ENCODE results near the gene TDG.

Gene TDG

GRCh38 chr12:103965590-103966504 is at the start of gene TDG:
TDG (plus strand) TSS chr12:103965872; CDS start chr12:103966038, 166 bp downstream.
- peak; percentile 91 for DNase-seq

- DNase-seq: no peak
Measured at GRCh38 chr12:103917873-103918272, 47.8 kb upstream of the TDG start.

- no peak for DNase-seq
Measured at GRCh38 chr12:103924761-103925641, 40.7 kb upstream of the TDG start.

GRCh38 chr12:103928682-103929045 is 37.0 kb upstream of the TDG start:
- no peak for DNase-seq

GRCh38 chr12:103929046-103929783 is 36.5 kb upstream of the TDG start:
- DNase-seq: peak; percentile 72

GRCh38 chr12:103929784-103930033 is 36.0 kb upstream of the TDG start:
- DNase-seq: no peak

GRCh38 chr12:103930034-103930786 is 35.5 kb upstream of the TDG start, which contains the start of gene HSP90B1:
HSP90B1 (plus strand) TSS chr12:103930410; CDS start chr12:103930516, 106 bp downstream.
- DNase-seq: peak; percentile 98

- no peak for DNase-seq
Measured at GRCh38 chr12:103930787-103931735, 34.6 kb upstream of the TDG start.

GRCh38 chr12:103933237-103933636 is 32.4 kb upstream of the TDG start:
- DNase-seq: no peak

- no peak for DNase-seq
Measured at GRCh38 chr12:103936679-103937078, 29.0 kb upstream of the TDG start.

- DNase-seq: no peak
Measured at GRCh38 chr12:103944964-103945363, 20.7 kb upstream of the TDG start.

- DNase-seq: no peak
Measured at GRCh38 chr12:103947871-103948555, 17.7 kb upstream of the TDG start.

- DNase-seq: no peak
Measured at GRCh38 chr12:103948746-103949406, 16.8 kb upstream of the TDG start.

- no peak for DNase-seq
Measured at GRCh38 chr12:103952497-103952896, 13.2 kb upstream of the TDG start.

GRCh38 chr12:103955811-103956508 is 9.7 kb upstream of the TDG start:
- no peak for DNase-seq

- DNase-seq: no peak
Measured at GRCh38 chr12:103956509-103957027, 9.1 kb upstream of the TDG start.

- no peak for DNase-seq
Measured at GRCh38 chr12:103957865-103958388, 7.7 kb upstream of the TDG start.

- DNase-seq: no peak
Measured at GRCh38 chr12:103958621-103959020, 7.1 kb upstream of the TDG start.
